Adipocyte (in vitro differentiated cells): ENCODE measurements around the gene ZNF41.

Source experiments
- DNase-seq: peaks from one replicate; pipeline ENCODE4 v3.0.0-alpha.2; 2015; ENCODE audit warnings: low read depth
- H3K27me3 ChIP-seq: replicated peaks from 2 replicates; pipeline ENCODE4 v1.7.0; 2013; ENCODE audit warnings: mild to moderate bottlenecking, low read length, moderate library complexity; ENCODE audit not compliant: control insufficient read depth, insufficient read depth
- H3K36me3 ChIP-seq: 2 replicates; pipeline ENCODE4 v1.7.0; 2013; ENCODE audit warnings: low read length, mild to moderate bottlenecking, moderate library complexity; ENCODE audit not compliant: control insufficient read depth, insufficient read depth, severe bottlenecking
- H3K4me1 ChIP-seq: 2 replicates; pipeline ENCODE4 v1.7.0; 2013; ENCODE audit warnings: mild to moderate bottlenecking, low read length, moderate library complexity; ENCODE audit not compliant: control insufficient read depth, insufficient read depth
- H3K4me3 ChIP-seq: 2 replicates; pipeline ENCODE4 v1.7.0; 2013; ENCODE audit warnings: mild to moderate bottlenecking, low read length, moderate library complexity
- H3K9ac ChIP-seq: 2 replicates; pipeline ENCODE4 v1.7.0; 2013; ENCODE audit warnings: mild to moderate bottlenecking, low read length, moderate library complexity
- H3K9me3 ChIP-seq: 2 replicates; pipeline ENCODE4 v1.7.0; 2013; ENCODE audit warnings: mild to moderate bottlenecking, low read length, moderate library complexity; ENCODE audit not compliant: control insufficient read depth

The ZNF41 gene

DNA sequence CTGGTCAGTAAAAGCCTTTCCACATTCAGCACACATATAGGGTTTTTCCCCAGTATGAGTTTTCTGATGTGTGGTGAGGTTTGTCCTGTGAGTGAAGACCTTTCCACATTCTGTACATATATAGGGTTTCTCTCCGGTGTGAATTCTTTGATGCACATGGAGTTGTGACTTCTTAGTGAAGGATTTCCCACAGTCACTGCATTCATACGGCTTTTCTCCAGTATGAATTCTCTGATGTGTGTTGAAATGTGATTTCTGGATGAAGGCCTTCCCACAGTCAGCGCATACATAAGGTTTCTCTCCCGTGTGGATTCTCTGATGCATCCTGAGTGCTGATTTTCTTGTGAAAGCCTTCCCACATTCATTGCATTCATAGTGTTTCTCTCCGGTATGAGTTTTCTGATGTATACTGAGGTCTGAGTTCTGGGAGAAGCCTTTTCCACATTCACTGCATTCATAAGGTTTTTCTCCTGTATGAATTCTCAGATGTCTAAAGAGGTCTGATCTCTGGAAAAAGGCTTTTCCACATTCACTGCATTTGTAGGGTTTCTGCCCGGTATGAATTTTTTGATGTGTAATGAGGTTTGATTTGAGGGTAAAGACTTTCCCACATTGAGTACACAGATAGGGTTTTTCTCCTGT, 34.7 kb downstream of the ZNF41 start:
- no peak for DNase-seq
- H3K27me3 ChIP-seq = no peaks in the 10 kb centered on the region
- H3K4me1 ChIP-seq = no peaks in the 10 kb centered on the region
- H3K4me3 ChIP-seq = peak overlapping the region; percentile 42
- peaks cover 55% of the 10 kb centered on the region for H3K36me3 ChIP-seq
- H3K9ac ChIP-seq = no peak overlapping the region
- H3K9me3 ChIP-seq = peaks cover 90% of the 10 kb centered on the region

DNA sequence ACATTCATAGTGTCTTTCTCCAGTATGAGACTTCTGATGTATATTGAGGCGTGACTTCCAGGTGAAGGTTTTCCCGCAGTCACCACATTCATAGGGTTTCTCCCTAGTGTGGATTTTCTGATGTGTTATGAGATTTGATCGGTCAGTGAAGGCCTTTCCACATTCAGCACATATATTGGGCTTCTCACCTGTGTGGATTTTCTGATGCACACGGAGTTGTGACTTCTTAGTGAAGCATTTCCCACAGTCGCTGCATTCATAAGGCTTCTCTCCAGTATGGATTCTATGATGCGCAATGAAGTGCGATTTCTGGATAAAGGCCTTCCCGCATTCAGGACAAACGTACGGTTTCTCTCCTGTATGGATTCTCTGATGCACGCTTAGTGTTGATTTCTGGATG, 35.4 kb downstream of the ZNF41 start:
- Histone ChIP-seq H3K4me1 (no peaks in the 10 kb centered on the region), H3K36me3 (peaks cover 49% of the 10 kb centered on the region), H3K27me3 (no peaks in the 10 kb centered on the region), H3K9ac (no peak overlapping the region), H3K9me3 (peaks cover 92% of the 10 kb centered on the region), H3K4me3 (peak overlapping the region; percentile 42)
- DNase-seq = no peak

DNA sequence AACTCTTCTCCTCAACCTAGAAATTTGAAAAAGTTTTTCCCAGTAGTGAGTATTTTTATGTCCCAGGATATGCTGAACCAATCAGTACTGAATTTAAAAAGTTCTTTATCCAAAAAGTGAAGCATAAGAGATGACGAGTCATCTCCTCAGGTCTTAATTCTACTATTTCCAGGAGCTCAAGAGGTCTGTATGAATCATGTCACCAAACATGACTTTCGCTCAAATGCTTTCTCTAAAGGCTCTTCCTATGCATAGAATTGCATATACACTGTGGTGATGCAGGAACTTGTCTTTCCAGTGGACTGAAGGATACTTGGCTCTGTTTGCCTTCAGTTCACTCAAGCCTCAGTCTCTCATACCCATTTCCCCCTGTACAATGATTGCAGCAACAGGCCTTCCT, 36.1 kb downstream of the ZNF41 start:
- Histone ChIP-seq H3K9me3 (peaks cover 90% of the 10 kb centered on the region), H3K4me1 (no peaks in the 10 kb centered on the region), H3K36me3 (peaks cover 43% of the 10 kb centered on the region), H3K9ac (no peak overlapping the region), H3K4me3 (peak overlapping the region; percentile 42), H3K27me3 (no peaks in the 10 kb centered on the region)
- DNase-seq = no peak

DNA sequence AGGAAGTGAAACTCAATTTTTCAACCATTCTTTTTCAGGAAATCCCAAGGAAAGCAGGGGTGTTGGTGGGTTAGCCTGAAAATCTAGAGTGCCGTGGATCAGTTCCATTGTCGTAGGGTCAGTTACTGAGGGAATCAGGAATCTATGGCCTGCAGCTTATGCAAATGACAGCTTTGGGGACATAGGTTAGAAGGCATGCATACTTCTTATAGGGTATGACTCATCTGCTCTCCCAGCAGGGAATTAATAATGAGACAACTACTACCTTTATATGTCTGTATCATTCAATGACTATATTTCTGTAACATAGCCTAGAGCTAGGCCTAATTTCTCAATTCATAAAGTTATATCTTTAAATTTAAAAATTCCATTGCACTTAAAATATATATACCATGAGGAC, 36.6 kb downstream of the ZNF41 start:
- Histone ChIP-seq H3K36me3 (peaks cover 41% of the 10 kb centered on the region), H3K9ac (no peak overlapping the region), H3K4me1 (no peaks in the 10 kb centered on the region), H3K9me3 (peaks cover 89% of the 10 kb centered on the region), H3K4me3 (no peak overlapping the region), H3K27me3 (no peaks in the 10 kb centered on the region)
- no peak for DNase-seq

DNA sequence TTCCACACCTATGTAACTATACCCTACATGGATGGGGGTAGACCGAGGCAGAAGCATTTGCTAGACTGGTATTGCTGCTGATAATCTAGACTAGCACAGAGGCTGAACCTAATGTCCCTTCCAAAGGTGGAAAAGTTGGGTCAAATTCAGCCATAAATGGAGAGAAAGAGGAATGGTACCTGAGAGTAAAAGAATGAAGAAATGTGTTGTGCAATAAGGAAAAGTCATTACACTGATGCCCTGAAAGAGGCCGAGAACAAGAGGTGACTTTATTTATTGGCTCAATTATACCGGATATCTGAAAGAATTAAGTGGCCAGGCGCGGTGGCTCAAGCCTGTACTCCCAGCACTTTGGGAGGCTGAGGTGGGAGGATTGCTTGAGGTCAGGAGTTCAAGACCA, 52.1 kb downstream of the ZNF41 start:
- H3K9ac ChIP-seq = no peak overlapping the region
- no peaks in the 10 kb centered on the region for H3K27me3 ChIP-seq
- H3K36me3 ChIP-seq = no peaks in the 10 kb centered on the region
- H3K4me3 ChIP-seq = no peak overlapping the region
- no peak for DNase-seq
- peaks cover 21% of the 10 kb centered on the region for H3K9me3 ChIP-seq
- no peaks in the 10 kb centered on the region for H3K4me1 ChIP-seq

DNA sequence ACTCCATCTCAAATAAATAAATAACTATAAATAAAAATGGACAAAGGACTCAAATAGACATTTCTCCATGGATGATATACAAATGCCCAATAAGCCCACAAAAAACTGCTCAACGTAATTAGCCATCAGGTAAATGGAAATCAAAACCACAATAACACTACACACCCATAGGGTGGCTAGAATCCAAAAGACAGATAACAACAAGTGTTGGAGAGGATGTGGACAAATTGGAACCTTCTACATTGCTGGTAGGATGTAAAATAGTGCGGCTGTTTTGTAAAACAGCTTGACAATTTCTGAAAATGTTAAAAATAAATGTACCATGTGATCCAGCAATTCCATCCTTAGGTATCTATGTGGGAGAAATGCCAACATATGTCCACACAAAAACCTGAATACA, 60.6 kb downstream of the ZNF41 start:
- no peak for DNase-seq
- no peaks in the 10 kb centered on the region for H3K4me1 ChIP-seq
- H3K9ac ChIP-seq = no peak overlapping the region
- H3K27me3 ChIP-seq = no peaks in the 10 kb centered on the region
- H3K36me3 ChIP-seq = no peaks in the 10 kb centered on the region
- H3K4me3 ChIP-seq = no peak overlapping the region
- H3K9me3 ChIP-seq = peaks cover 63% of the 10 kb centered on the region

DNA sequence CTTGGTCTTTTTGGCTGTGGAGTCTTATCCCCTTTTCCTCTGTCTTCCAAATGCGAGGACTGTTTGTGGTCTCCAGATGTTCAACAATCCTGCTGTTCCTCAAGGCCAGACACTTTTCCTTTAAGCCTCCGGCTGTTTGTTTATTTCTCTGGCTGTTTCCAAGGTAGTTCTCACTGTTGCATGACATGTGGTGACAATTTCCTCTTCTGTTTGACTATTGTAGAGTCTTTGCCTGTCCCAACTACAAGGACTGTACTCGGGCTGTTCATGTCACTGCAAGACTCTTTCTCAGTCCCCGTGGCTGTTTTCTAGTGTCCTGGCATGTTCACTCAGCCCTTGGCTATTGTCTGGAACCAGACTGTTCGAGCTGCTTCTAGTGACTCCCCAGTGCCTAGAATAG, 62.1 kb downstream of the ZNF41 start:
- H3K9ac ChIP-seq = no peak overlapping the region
- H3K9me3 ChIP-seq = peaks cover 70% of the 10 kb centered on the region
- no peaks in the 10 kb centered on the region for H3K4me1 ChIP-seq
- no peak for DNase-seq
- H3K36me3 ChIP-seq = no peaks in the 10 kb centered on the region
- H3K27me3 ChIP-seq = no peaks in the 10 kb centered on the region
- no peak overlapping the region for H3K4me3 ChIP-seq

DNA sequence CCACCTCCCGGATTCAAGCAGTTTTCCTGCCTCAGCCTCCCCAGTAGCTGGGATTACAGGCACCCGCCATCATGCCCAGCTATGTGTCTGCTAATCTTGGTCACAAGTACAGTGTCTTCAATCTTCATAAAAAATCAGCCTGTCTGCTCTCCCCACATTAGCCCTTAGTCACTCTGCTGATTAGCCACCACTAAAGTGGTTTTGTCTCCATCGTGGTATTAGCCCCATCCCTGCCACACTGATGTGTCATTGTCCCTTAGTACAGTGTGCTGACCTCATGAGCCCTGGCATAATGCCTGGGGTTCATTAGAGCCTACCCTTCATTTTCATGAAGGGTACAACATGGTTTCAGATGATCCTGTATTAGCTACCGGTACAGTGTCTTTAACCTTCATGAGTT, 62.8 kb downstream of the ZNF41 start:
- Histone ChIP-seq H3K4me1 (no peaks in the 10 kb centered on the region), H3K27me3 (no peaks in the 10 kb centered on the region), H3K4me3 (no peak overlapping the region), H3K9me3 (peaks cover 75% of the 10 kb centered on the region), H3K36me3 (no peaks in the 10 kb centered on the region), H3K9ac (no peak overlapping the region)
- DNase-seq = no peak

DNA sequence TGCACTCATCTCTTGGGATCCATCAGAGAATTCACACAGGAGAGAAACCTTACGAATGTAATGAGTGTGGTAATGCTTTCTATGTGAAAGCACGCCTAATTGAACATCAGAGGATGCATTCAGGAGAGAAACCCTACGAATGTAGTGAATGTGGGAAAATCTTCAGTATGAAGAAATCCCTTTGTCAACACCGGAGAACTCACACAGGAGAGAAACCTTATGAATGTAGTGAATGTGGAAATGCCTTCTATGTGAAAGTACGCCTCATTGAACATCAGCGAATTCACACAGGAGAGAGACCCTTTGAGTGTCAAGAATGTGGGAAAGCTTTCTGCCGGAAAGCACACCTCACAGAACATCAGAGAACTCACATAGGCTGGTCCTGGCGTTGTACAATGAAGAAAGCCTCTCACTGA, 69.8 kb downstream of the ZNF41 start:
- Histone ChIP-seq H3K9me3 (peaks cover 93% of the 10 kb centered on the region), H3K9ac (no peak overlapping the region), H3K36me3 (no peaks in the 10 kb centered on the region), H3K27me3 (no peaks in the 10 kb centered on the region), H3K4me3 (peak overlapping the region; percentile 12), H3K4me1 (no peaks in the 10 kb centered on the region)
- no peak for DNase-seq
